Measurements from ENCODE around the gene MADCAM1.

MADCAM1 gene

GRCh38 chr19:543910-544608, 47.8 kb downstream of the MADCAM1 start, which contains the start of gene GZMM:
Gene GZMM (plus strand): TSS chr19:544053. CDS start chr19:544072, 19 bp downstream.
- TF ChIP-seq CTCF (IDR thresholded peaks at IDR 0.05; ENCODE audit: insufficient read depth, missing control alignments): no peak
- FAIRE-seq (no peak), DNase-seq (ENCODE audit: insufficient read length, low spot score) (no peak)

GRCh38 chr19:547117-547516, 50.8 kb downstream of the MADCAM1 start:
- FAIRE-seq: no peak
- TF ChIP-seq CTCF (IDR thresholded peaks at IDR 0.05; ENCODE audit: insufficient read depth, missing control alignments): no peak

GRCh38 chr19:547836-548720, 51.8 kb downstream of the MADCAM1 start:
- DNase-seq (ENCODE audit: insufficient read length, low spot score) (no peak), FAIRE-seq (no peak)
- no peak for TF ChIP-seq CTCF (IDR thresholded peaks at IDR 0.05; ENCODE audit: insufficient read depth, missing control alignments)

More at GRCh38 chr19:547117-547516, 50.8 kb downstream of the MADCAM1 start:
- no peak for DNase-seq (ENCODE audit: insufficient read length, low spot score)

- DNase-seq (ENCODE audit: insufficient read length, low spot score): no peak
- no peak for TF ChIP-seq CTCF (IDR thresholded peaks at IDR 0.05; ENCODE audit: insufficient read depth, missing control alignments)
- no peak for FAIRE-seq
These were observed 52.9 kb downstream of the MADCAM1 start for GRCh38 chr19:548886-549830.

GRCh38 chr19:554817-555216, 58.5 kb downstream of the MADCAM1 start:
- DNase-seq (ENCODE audit: insufficient read length, low spot score) (no peak), FAIRE-seq (no peak)
- TF ChIP-seq CTCF (IDR thresholded peaks at IDR 0.05; ENCODE audit: insufficient read depth, missing control alignments): no peak
